Stimulated activated CD4-positive, alpha-beta T cell treated with anti-CD3 and anti-CD28 coated beads, Interleukin-1b, Interleukin-23, amount 100 ng/mL, for 24 hours (primary cell): ENCODE results near the gene C16orf86.
A peak's percentile ranks its signal among the peaks of the same experiment; 100 is the strongest.

Source experiments
- DNase-seq, 4 experiments: peaks; one replicate each; pipeline ENCODE4 v3.0.0-alpha.2; 2020; ENCODE audit warnings: low read depth in 4 of 4, low spot score in 1 of 4

Gene C16orf86

GRCh38 chr16:67653128-67653788 lies 13.4 kb upstream of the C16orf86 start:
- DNase-seq: no peak

GRCh38 chr16:67653789-67654402 lies 12.7 kb upstream of the C16orf86 start:
- no peak for DNase-seq

- DNase-seq: no peak
Measured at GRCh38 chr16:67654403-67654911, 12.2 kb upstream of the C16orf86 start.

- DNase-seq: no peak
Measured at GRCh38 chr16:67655363-67655762, 11.3 kb upstream of the C16orf86 start.

GRCh38 chr16:67656344-67657016 lies 10.1 kb upstream of the C16orf86 start:
- no peak for DNase-seq

GRCh38 chr16:67657017-67657608 lies 9.5 kb upstream of the C16orf86 start:
- no peak for DNase-seq

GRCh38 chr16:67657751-67658518 lies 8.7 kb upstream of the C16orf86 start:
- no peak for DNase-seq

- no peak for DNase-seq
Measured at GRCh38 chr16:67658849-67659674, 7.6 kb upstream of the C16orf86 start.

GRCh38 chr16:67659675-67660563 lies 6.7 kb upstream of the C16orf86 start, which contains the start of gene ACD:
TSS of gene ACD (minus strand) at chr16:67660260. CDS start at chr16:67660220, 40 bp downstream.
- DNase-seq: peak; percentile 87 to 92 (median 89)

GRCh38 chr16:67660564-67661028 lies 6.0 kb upstream of the C16orf86 start, which contains the start of gene PARD6A:
TSS of gene PARD6A (plus strand) at chr16:67660960. CDS start at chr16:67661039, 79 bp downstream.
- peak; percentile 83 to 93 (median 90) for DNase-seq

GRCh38 chr16:67661101-67661761 lies 5.4 kb upstream of the C16orf86 start:
- DNase-seq: no peak

GRCh38 chr16:67661886-67662652 lies 4.5 kb upstream of the C16orf86 start:
- DNase-seq: no peak

- DNase-seq: no peak
Measured at GRCh38 chr16:67662653-67663010, 4.0 kb upstream of the C16orf86 start.

- no peak for DNase-seq
Measured at GRCh38 chr16:67663151-67663876, 3.3 kb upstream of the C16orf86 start.

- DNase-seq: no peak
Measured at GRCh38 chr16:67663877-67664222, 2.8 kb upstream of the C16orf86 start.

- no peak for DNase-seq
Measured at GRCh38 chr16:67664258-67664657, 2.4 kb upstream of the C16orf86 start.

- no peak for DNase-seq
Measured at GRCh38 chr16:67664871-67665270, 1.7 kb upstream of the C16orf86 start.
